ENCODE measurements around the gene TPO.

TPO gene

GRCh38 chr2:1448009-1448408 is 34.7 kb downstream of the TPO start:
- DNase-seq (ENCODE audit: low read depth, low spot score) = no peak

DNA sequence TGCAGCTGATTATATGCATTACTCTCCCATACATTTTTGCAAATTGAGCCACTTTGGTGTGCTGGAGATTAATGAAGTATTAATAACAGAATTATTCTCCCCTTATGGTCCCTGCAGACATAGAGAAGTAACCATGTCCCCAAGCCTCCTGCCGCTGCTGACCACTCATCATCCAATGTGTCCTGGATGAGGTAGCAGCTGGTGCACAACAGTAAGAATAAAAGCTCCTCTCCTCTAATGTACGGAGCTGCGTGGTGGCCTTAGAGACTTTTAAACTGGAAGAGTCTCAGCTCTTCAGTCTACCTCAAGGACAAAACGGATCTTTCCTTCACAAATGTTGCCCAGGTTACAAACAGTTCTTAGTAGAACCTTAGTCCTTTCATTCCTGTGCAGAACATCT is 37.7 kb downstream of the TPO start:
- DNase-seq (ENCODE audit: low read depth, low spot score) = no peak

GRCh38 chr2:1451422-1451821 is 38.2 kb downstream of the TPO start:
- no peak for DNase-seq (ENCODE audit: low read depth, low spot score)

- no peak for DNase-seq (ENCODE audit: low read depth, low spot score)
Observed at GRCh38 chr2:1453561-1453960, 40.3 kb downstream of the TPO start.

GRCh38 chr2:1454346-1454745 is 41.1 kb downstream of the TPO start:
- no peak for DNase-seq (ENCODE audit: low read depth, low spot score)

- DNase-seq (ENCODE audit: low read depth, low spot score) = no peak
Observed at GRCh38 chr2:1455466-1455865, 42.2 kb downstream of the TPO start.

- DNase-seq (ENCODE audit: low read depth, low spot score) = no peak
Observed at GRCh38 chr2:1458432-1458831, 45.2 kb downstream of the TPO start.

DNA sequence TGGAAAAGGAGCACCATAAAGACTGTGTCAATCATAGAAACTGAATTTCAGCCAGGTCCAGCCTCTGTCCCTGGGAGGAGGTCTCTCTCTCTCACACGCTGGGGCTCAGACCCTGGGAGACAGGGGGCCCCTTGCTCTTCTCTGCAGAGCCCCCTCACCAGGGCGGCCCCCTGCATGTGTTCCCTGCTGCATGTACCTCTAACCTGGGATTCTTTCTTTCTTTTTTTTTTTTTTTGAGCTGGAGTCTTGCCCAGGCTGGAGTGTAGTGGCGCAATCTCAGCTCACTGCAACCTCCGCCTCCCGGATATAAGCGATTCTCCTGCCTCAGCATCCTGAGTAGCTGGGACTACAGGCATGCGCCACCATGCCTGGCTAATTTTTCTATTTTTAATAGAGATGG is 46.5 kb downstream of the TPO start:
- DNase-seq (ENCODE audit: low read depth, low spot score) = no peak

DNA sequence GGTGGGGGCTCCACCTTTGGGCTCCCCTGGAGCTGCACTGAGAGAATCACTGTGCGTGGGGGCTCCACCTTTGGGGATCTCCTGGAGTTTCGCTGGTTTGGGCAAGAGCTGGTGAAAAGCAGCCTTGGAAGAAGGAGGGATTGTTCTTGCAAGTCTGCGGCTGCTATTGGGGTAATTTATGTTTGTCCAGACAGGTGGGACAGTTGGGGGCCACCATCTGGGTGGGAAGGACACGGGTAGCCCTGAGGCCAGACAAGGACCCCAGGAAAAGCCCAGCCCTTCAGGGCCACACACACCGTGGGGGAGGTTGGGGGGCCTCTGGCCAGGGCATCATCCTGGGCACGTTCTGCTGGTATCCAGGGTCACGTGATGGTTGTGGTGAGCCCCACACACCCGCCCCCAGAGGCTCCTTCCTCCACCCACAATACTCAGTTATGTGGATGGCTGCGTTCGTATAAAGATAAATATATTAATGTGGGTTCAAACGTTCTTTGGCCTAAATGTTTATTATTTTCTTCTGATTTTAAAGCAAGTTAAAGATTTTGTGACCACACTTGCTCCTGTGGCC is 47.7 kb downstream of the TPO start:
- DNase-seq (ENCODE audit: low read depth, low spot score) = no peak

GRCh38 chr2:1461507-1462390 is 48.5 kb downstream of the TPO start:
- peak; percentile 10 for DNase-seq (ENCODE audit: low read depth, low spot score)

DNA sequence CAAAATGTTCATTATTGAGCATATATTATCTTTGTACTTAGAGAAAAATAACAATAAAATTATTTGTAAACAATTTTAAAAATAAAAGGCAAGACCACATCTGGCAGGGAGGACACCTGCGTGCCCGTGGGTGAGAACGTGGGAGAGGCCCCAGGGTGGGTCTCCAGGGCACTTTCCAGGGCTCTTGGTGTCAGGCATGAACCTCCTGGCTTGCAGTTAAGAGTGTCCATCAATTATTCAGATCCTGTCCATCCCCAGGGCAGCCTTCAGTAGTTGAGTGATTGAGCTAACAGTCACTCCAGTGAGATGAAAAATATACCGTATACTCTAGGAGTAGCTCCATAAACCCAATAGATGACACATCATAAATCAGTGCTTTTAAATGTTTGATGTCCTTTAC is 49.7 kb downstream of the TPO start:
- no peak for DNase-seq (ENCODE audit: low read depth, low spot score)

GRCh38 chr2:1472350-1472749 is 59.1 kb downstream of the TPO start:
- DNase-seq (ENCODE audit: low read depth, low spot score) = no peak

DNA sequence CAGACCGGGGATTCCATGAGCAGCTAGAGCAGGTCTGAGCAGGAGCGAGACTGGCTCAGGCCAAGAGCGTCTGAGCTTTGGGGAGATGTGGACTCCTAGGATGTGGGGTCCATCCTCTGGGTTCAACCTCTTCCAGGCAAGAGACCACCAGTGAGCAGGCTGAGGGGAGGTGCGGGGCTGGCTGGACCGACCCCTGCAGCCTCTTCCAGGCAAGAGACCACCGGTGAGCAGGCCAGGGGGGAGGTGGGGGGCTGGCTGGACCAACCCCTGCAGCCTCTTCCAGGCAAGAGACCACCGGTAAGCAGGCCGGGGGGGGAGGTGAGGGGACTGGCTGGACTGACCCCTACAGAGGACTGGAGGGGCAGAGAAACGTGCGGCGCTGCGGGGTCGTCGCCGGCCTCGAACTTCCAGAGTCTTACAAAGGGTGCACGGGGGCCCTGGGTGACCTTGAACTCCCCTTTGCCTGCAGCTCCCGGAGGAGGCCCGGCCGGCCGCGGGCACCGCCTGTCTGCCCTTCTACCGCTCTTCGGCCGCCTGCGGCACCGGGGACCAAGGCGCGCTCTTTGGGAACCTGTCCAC is 63.4 kb downstream of the TPO start:
- no peak for DNase-seq (ENCODE audit: low read depth, low spot score)

- no peak for DNase-seq (ENCODE audit: low read depth, low spot score)
Observed at GRCh38 chr2:1477196-1478040, 64.2 kb downstream of the TPO start.

GRCh38 chr2:1478311-1479305 is 65.3 kb downstream of the TPO start:
- DNase-seq (ENCODE audit: low read depth, low spot score) = no peak

- DNase-seq (ENCODE audit: low read depth, low spot score) = no peak
Observed at GRCh38 chr2:1479346-1479745, 66.1 kb downstream of the TPO start.

GRCh38 chr2:1480671-1481076 is 67.4 kb downstream of the TPO start:
- no peak for DNase-seq (ENCODE audit: low read depth, low spot score)

DNA sequence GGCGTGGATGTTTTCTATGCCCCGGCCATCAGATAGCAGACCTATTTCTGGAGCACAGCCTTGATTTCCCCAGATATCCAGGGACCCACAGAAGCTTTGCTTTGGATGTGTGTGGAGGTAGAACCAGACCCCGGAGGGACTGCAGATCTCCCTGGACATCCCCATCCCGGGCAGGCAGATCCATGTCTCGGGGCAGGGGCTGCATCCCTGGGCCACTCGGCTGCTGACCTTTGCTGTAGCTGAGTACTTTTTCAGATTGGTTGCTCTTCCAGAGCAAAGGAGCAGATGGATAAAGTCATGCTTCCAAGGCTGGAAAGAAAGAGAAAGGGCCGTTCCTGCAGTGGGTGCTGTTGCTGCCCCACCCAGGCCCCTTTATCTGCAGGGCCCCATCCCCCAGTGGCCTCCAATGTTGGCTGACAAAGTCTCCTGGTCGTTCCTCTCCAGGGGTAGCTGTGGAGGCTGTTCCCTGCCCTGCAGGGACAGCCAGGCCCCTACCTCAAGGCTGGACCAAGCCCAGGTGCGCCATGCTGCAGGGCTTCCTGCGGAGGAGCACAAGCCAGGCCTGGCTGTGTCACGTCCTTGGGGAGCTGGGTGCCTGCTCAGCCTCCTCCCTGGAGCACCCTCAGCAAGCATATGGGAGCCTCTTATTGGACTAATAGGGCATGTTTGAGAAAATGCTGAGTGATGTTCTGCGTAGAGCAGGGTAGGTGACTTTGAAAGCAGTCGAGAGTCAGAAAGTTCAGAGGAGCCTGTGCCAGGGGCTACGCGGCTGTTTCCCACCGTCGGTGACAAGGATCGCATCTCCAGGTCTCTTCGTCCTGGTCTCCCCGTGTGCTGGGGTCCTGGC is 68.4 kb downstream of the TPO start:
- DNase-seq (ENCODE audit: low read depth, low spot score) = no peak

- DNase-seq (ENCODE audit: low read depth, low spot score) = no peak
Observed at GRCh38 chr2:1482253-1482675, 69.0 kb downstream of the TPO start.

DNA sequence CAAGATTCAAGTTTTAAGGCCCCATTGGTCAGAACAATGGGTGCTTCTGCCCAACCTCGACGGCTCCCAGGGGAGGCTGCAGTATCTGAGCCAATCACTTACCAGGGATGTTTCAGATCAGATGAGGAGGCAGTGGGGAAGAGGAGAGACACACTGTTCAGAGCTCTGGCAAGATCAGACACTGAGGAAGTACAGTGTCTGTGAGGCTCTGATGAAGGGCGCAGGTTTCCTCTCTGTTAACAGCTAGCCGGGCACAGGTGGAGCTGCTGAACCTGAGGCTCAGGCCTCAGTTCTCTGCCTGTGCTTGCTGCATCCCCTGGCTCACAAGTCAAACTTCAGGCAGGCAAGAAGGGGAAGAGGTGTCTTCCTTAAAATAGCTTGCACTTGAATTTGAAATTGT is 69.7 kb downstream of the TPO start:
- DNase-seq (ENCODE audit: low read depth, low spot score) = no peak

All from ELF-1 (cell line).